C4-2B (cell line): ENCODE measurements around the gene EFCAB6.

Experiments used
- ZFX ChIP-seq: fragments of 450-650 bp; IDR thresholded peaks from 2 replicates; pipeline ENCODE4 v1.6.1; 2017
- TF ChIP-seq, protein P1 (sequence below): fragments of 450-650 bp; conservative IDR thresholded peaks from 2 replicates; pipeline ENCODE4 v1.5.1; 2017; ENCODE audit warnings: mild to moderate bottlenecking

DNA sequence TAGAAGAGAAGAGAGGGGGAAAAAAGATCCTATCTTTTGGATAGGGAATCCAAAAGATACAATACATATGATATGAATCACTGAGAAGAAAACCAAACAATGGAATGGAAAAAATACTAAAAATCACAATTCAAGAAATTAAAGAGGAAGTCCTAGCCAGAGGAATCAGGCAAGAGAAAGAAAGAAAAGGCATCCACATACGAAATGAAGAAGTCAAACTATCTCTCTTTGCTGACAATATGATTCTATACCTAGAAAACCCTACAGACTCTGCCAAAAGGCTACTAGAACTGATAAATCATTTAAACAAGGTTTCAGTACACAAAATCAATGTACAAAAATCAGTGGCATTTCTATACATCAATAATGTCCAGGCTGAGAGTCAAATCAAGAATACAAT, 91.4 kb downstream of the EFCAB6 start:
- TF ChIP-seq, protein P1, sequence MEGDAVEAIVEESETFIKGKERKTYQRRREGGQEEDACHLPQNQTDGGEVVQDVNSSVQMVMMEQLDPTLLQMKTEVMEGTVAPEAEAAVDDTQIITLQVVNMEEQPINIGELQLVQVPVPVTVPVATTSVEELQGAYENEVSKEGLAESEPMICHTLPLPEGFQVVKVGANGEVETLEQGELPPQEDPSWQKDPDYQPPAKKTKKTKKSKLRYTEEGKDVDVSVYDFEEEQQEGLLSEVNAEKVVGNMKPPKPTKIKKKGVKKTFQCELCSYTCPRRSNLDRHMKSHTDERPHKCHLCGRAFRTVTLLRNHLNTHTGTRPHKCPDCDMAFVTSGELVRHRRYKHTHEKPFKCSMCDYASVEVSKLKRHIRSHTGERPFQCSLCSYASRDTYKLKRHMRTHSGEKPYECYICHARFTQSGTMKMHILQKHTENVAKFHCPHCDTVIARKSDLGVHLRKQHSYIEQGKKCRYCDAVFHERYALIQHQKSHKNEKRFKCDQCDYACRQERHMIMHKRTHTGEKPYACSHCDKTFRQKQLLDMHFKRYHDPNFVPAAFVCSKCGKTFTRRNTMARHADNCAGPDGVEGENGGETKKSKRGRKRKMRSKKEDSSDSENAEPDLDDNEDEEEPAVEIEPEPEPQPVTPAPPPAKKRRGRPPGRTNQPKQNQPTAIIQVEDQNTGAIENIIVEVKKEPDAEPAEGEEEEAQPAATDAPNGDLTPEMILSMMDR = no peak
- no peak for TF ChIP-seq ZFX
